HG03045 (cell line): ENCODE measurements around the gene PRRX2.
"Not testable (repeated sequence)": the region's sequence is repeated elsewhere in the genome, so short reads cannot be mapped to it uniquely, and the experiment has no call there.

Source experiments
- ATAC-seq: cut with Tn5 transposase; IDR thresholded peaks from one replicate; pipeline ENCODE4 v1.9.1; 2021; ENCODE audit warnings: mild to moderate bottlenecking, moderate library complexity; ENCODE audit not compliant: unreplicated experiment

PRRX2 gene

DNA sequence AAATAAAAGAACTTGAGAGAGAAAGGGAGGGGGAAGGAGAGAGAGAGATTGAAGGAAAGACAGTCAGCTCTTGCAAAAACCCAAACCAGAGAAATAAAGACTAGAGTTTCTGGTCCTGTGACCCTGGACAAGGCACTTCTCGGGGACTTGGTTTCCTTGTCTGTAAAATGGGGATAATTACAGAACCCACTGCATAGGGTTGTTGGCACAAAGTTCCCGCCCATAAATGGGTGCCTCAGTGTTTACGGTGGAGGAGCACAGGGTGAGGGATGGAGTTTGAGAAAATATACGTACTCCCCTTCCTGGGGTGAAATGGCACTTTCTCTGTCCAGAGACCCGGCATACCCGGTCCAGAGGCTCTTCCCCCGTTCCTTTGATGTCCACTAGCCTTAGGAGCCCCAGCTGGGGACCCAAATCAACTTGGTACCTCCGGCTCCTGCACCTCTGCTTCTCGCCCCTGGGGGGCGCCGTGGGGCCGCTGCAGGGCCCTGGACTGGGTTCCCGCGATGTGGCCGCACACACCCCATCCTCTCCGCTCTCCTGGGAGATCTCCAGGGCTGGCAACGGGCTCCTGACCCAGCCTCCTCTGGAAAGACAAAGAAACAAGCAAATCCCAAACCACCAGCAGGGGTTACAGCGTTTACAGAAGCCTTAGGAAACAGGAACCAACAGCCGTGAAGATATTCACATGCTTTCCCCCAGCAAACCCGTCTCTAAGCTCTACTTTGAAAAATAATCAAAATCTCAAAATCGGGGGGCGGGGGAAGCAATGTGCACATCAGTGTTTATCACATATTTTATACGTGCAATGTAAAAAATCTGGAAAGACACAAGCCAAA lies 61.1 kb downstream of the PRRX2 start:
- ATAC-seq = no peak

DNA sequence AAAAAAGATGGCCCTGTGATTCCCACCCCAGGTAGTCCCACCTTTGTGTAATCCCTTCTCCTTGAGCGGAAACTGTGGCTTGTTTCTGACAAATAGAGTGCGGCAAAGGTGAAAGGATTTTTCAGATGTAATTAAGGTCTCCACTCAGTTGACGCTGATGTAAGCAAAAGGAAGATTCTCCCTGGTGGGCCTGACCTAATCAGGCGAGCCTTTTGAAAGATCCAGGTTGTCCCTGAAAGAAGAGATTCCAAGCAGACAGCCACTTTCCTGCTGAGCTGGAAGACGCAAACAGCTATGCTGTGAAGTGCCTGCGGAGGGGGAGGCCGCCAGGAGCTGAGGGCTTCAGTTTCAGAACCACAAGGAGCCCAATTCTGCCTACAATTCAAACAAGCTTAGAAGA lies 63.3 kb downstream of the PRRX2 start:
- ATAC-seq = no peak

DNA sequence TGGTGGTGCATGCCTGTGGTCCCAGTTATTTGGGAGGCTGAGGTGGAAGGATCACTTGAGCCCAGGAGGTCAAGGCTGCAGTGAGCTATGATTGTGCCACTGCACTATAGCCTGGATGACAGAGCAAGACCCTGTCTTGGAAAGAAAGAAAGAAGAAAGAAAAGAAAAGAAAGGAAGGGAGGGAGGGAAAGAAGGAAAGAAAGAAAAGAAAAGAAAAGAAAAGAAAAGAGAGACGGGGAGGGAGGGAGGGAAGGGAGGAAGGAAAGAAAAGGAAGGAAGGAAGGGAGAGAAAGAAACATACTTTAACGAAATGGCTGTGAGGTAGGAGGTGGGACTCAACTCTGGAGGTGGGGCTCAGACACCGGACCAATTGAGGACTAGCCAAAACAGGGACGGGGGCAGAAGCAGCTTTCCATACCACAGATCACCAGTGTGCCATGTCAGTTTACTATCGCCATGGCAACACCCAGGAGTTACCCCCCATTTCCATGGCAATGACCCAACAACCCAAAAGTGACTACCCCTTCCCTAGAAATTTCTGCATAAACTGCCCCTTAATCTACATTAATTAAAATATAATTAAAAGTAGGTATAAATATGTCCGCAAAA lies 66.1 kb downstream of the PRRX2 start:
- no peak for ATAC-seq

DNA sequence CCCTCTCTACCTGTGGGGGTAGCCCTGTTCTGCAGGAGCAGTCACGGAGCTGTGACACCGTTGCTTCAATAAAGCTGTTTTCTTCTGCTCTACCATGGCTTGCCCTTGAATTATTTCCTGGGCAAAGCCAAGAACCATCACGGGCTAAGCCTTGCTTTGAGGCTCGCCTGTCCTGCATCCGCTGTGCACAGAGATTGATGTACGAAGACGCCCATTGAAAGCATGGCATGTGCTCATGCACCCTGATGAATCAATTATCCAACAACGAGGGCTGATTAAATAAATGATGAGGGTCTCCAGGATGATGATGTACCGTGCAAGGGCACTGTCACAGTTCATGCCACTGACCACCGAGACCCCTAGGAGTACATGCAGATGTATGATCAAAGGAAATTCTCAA lies 66.7 kb downstream of the PRRX2 start:
- no peak for ATAC-seq

DNA sequence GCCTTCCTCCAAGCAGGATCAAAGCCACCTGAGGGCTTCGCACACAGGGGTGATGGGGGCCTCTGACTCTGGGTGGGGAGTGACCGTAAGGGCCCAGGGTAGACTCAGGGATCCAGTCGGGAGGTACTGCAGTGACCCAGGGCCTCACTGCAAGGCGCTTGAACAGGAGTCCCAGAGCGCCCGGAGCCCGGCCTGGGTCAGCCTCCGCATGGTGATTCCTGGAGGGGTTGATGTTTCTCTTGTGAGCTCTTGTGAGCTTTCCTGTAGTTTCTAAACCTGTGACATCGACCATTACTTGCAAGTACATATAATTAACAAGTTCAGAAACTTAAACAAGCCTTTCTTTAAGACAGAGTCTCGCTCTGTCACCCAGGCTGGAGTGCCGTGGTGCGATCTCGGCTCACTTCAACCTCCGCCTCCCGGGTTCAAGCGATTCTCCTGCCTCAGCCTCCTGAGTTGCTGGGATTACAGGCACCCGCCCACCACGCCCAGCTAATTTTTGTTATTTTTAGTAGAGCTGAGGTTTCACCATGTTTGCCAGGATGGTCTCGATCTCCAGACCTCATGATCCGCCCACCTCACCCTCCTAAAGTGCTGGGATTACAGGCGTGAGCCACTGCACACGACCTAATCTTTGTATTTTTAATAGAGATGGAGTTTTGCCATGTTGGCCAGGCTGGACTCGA lies 67.6 kb downstream of the PRRX2 start:
- ATAC-seq = no peak

DNA sequence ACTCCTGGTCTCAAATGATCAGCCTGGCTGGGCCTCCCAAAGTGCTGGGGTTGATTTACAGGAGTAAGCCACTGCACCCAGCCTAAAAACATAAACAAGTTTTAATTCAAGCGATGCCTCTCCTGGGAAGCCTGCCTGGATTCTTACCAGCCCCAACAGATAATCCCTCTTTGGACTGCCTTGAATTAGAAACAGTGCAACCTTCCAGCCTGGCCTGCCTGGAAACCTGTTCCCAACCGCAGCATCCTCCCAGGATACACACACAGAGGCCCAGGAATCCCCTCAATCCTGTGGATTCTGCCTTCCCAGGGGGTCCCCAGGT lies 68.1 kb downstream of the PRRX2 start:
- ATAC-seq = no peak

DNA sequence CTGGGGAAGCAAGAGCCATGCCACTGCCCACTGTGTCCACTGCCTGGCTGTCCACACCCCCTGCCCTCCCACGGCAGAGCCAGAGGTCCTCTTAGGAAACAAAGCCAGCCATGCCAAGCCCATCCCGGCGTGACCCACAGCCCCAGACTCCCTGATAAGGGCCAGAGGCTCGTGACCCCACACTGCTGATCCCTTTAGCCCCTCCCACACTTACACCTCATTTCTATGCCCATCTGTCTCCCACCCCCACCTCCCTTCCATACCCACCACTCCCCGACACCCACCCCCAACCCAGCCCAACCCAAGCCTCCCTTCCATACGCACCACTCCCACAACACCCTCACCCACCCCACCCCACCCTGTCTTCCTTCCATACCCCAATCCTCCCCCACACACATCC lies 70.1 kb downstream of the PRRX2 start:
- no peak for ATAC-seq

DNA sequence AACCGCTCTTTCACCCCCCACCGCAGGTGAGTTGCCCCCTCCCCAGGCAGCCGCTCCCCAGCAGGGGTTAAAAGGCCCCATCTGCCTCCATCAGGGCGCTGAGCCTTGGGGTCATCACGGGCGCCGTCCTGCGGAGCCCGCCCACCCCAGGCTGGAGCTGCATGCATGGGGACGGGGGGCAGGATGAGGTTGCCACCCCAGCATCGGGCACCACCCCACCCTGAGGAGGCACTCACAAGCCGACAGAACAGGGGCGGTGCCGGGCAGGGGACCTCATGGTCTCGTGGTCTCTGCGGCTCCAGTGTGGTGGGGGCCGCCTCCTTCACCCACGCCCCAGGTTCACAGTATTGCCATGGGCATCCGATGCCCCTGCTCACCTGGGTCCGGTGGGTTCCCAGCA lies 70.9 kb downstream of the PRRX2 start:
- no peak for ATAC-seq

DNA sequence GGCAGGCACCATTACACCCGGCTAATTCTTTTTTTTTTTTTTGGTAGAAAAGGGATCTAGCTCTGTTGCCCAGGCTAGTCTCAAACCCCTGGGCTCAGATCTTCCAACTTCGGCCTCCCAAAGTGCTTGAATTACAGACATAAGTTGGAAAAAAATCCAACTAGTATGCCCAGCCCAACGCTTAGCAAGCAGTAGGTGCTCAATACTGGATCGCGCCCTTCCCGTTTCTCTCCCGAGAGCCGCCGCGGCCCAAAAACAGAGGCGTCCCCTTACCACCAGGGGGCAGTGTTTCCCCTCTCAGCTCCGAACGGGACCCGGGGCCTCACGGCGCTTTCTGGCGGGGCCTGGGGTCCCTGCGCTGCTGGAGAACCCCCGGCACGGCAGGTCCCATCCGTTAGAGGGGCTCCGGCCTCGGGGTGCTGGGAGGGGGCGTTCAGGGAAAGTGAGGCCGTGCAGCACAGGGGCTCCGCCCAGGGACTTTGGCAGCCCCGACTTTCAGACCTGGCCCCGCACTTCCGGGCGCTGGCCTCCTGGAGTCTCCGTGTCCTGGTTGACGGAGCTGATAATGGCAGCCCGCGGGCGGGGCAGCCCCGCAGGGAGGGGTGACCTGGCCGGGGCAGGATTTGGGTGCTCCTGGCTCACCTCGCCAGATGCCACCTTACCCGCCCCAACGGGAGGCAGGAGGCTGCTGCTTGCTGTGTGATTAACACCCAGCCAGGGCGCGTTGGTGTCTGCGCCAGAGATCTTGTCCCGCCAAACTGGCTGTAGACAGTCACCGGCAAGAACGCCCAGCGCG lies 72.2 kb downstream of the PRRX2 start:
- ATAC-seq = no peak

DNA sequence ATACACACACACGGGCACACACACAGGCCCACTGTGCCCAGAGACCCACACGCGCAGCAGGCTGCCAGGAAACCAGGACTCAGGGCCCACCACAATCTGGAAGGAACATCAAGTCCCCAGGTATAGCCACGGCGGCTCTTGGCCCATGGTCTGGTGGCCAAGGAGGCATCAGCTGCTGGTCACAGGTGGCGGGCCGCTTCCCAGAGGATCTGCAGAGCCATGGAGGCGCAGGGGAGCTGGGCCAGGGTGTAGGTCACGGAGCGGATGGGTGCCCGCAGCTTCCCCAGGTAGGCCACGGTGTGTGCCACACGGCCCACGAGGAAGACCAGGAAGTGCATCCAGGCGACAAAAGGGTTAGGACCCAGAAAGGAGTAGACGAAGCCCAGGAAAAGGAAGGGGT lies 74.0 kb downstream of the PRRX2 start:
- no peak for ATAC-seq

DNA sequence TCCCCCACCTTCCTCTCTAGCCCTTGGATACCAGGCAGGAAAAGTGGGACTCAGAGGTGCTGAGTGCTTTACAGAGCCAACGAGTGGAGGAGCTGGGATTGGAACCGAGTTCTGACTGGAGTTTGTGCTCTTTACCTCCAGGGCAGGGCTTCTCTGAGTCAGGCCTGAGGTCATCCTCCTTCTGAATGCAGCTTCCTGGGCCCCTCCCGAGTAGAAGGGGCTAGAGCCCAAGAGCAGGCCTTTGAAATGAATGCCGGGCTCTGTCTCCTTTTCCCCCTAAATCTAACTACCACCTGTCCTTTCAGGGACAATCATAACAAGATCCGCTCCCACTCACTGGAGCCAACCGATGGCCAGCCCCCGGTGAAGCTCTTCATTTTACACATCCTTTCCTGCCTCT lies 74.7 kb downstream of the PRRX2 start:
- no peak for ATAC-seq

DNA sequence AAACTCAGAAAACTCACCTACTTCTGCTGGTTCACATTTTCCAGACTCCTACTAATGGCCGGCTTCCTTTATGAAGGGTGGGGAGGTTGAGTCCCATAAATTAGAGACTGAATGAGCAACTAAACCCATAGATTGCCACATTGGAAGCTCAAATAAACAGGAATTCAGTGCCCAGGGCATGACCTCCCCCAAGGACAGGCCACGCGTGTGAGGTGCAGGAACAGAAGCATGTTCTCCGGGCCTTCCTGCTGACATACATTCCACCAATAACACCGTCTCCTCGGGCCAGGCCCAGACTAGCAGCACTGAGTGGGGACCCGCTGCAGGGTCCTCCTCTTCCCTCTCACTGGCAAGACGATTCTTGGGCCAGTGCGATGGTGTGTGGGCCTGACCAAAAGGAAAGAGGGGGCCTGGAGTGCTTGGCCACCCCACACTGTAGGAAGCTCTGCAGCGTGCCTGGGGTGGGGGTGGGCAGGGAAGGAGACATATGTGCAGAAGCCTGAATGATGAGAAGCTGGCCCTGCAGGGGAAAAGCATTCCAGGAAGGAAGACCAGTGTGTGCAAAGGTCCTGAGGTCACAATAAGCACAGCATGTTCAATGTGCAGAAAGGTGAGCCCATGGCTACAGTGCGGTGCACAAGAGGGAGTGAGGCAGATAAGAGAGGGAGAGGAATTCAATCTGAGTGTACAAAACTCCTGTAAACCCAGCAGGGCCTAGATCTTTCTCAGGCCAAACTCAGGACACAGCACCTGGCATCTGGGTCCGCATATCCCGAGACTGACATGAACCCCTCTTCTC lies 75.4 kb downstream of the PRRX2 start:
- no peak for ATAC-seq

DNA sequence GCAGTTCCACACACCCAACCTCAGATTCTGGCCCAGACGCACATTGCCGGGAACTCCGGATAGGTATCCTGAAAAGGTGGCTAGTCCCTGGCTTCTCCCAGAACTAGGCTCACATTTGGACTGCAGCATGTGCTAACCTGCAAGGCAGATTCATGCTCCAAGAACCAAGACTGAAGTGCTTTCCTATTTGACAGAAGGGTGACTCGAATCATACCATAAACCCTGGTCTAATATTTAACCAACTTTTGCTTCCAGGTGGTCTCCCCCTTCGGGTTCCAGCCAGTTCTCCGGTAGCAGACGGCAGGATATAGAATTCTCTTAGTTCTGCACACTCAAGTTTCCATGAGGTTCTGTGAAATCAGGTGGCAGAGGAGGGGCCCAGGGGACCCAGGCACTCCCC lies 79.8 kb downstream of the PRRX2 start:
- ATAC-seq = no peak

DNA sequence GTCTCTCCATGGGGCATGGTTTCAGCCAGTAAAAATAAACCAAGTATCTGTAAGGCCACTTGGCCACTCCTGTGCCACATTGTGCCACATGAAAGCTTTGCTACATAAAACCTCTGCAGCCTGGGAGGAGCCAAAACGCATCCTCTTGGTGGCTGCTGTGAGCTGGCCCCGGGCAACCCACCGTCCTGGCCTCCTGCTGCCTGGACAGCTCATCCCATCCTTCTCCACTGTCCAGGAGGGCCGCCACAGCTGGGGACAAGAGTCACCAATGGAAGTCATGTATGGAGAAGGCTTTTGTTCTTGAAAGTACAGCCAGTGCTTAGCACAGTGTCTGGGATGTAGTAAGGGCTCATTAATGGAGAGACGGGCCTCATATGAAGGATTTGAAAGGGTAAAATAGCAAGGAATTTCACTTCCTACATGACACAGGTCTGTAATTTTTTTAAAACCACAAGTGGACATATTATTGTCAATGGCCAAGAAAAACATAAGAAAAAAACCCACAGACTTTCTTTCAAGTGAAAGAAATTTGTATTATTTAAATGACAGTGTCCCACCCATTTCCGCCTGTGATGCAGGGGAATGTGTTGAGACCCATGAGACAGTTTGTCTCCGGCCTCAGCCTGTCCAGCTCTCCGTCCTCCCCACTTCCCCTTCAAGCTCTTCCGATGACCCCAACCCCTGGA lies 80.8 kb downstream of the PRRX2 start:
- no peak for ATAC-seq

DNA sequence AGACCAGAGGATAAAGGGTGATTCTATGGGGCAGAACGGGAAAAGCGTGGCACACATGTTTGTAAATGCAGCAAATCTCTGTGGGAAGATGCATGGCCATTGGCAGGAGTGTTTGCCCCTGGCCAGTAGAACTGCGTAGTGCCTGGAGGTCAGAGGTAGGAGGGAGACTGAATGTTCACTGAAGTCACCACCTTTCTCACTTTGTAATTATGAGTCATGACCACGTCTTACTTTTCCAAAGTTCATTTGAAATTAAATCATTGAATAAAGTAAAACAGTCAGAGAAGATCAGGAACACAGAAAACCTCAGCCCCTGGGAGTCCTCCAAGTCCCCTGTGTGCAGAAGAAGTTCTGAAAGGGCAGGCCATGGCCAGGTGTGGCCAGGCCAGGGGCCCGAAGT lies 82.8 kb downstream of the PRRX2 start:
- no peak for ATAC-seq

DNA sequence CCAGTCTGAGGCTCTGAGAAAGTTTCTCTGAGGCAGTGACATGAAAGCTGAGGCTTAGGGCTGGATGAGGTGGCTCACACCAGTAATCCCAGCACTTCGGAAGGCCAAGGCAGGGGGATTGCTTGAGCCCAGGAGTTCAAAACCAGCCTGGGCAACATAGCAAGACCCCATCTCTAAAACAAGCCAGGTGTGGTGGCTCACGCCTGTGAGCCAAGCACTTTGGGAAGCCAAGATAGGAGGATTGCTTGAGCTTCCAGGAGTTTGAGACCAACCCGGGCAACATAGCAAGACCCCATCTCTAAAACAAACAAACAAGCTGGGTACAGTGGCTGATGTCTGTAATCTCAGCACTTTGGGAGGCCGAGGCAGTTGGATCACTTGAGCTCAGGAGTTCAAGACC lies 83.6 kb downstream of the PRRX2 start:
- not testable (repeated sequence) for ATAC-seq

DNA sequence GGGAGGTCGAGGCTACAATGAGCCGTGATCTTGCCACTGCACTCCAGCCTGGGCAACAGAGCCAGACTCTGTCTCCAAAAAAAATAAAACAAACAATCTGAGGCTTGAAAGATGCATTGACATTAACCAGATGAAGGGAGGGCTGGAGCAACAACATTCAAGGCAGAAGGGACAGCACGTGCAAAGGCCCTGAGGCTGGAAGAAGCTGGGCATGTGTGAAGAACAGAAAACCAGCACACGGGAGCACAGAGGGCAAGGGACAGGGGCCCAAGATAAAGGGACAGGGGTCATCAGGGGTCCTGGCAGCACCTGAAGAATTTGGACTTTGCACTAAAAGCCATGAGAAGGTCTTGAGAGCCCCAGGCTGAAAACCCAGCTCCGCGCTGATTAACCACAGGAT lies 84.1 kb downstream of the PRRX2 start:
- no peak for ATAC-seq

DNA sequence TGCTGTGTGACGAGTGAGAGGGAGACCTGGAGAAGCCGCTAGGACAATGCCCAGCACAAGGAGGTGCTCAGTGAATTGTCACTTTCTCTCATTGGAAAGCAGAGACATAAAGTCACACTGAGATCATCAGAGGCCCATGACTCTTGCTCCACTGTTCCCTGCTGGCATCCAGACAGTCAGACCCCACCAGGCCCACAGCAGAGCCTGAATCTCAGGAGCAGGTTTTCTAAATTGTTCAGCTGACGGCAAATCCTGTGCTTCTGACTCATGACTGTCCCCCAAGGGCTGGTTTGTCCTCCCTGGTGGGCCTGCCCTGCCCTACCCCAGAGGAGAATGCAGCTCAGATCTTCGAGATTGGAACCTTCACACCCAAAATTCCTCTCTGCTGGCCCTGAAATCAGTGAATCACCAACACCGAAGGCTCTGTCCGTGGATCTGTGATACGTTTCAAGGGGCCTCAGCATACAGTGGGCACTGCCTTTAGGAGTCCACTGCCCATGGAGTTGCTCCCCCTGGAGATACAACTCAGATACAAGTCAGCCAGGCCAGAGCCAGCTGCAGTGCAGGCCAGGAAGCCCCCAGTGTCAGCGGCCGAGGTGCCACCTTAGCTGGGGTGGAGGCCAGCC lies 84.7 kb downstream of the PRRX2 start:
- no peak for ATAC-seq
